Measurements from ENCODE around the gene C9orf50. TPM values are rescaled to one million over a fixed set of nuclear protein-coding genes. Genes with fewer than 3 reads are reported as not detected.
"Not testable (repeated sequence)": the region's sequence is repeated elsewhere in the genome, so short reads cannot be mapped to it uniquely, and the experiment has no call there.

Gene C9orf50
- total RNA-seq, 1 donor from 2014 or later = not detected

DNA sequence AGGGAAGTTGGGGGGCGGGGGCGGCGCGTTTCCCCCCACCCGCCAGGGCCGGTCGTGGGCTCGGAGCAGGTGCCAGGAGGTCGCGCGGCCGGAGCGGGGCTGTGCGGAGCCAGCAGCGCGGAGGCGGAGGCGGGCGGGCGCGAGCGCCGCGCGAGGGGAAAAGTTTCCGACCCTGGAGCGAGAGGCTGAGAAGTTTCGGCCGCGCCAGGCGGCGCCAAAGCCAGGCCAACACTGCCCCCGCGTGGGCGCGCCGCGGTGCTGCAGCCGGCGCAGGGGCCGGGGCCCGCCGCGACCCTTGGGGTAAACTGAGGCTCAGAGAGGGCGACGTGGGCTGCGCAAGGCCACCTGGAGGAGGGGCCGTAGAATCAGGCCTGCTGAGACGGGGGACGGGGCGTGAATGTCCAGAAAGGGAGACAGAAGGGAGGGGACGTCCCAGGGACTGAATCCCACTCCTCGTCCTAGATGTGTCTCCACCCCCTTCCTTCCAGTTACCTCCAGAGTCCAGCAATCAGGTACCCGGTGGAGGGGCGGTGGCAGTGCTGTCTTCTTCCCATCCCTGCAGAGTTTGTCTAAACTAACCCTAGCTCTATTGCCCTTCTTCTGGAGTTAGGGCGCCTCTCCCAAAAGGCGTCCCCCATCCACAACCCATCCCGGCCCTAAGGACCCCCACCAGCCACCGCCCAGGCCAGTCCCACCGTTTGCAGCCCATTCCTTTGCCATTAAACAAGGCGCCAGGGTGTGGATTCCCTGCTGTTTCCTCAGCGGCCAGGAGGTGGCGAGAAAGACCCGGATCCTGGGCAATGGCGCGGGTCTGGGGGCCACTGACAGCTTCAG, 10.2 kb downstream of the C9orf50 start:
- DNase-seq (ENCODE audit: low spot score) = peak; percentile 84

DNA sequence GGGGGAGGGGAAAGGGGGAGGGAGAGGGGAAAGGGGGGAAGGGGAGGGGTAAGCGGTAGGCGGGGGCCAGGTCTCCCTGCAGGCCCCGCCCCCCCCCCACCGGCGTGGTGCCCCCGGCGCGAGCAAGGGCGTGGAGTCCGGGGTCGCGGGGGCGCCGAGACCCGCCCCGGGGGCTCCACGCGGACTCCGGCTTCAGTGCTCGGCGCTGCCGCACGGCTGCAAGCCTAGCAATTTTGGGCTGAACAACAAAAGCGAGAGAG, 10.8 kb downstream of the C9orf50 start:
- DNase-seq (ENCODE audit: low spot score) = no peak

DNA sequence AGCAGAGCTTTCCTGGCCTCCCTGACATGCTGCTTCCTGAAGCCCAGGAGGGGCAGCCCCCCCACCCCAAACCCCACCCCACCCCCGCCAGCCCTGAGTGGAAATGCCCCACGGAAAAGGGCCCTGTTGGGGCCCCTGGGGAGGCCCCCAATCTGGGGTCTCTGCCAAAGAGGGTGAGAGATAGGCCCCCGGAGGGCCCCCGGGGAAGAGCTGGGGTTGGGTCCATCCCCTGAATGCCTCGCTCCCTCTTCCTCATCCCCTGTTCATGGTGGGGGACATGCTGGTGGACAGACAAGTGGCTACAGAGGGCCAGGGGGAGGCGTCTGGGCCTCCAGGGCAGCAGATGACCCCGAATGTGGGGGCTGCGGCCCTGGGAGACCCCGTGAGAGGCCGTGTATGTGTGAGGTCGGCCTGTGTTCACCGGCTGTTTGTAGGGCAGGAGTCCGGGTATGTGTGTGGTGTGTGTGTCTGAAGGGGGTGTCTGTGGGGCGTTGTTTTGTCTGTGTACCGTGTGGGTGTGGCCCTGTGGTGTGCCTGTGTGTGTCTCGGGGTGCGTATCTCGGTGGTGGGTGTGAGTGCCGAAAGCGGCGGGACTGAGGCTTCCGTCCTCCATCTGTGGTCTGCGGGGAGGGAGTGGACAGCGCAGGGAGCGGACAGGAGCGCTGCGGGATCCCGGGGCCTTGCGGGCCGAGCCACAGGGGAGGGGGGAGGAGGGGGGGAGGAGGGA, 11.3 kb downstream of the C9orf50 start:
- peak; percentile 78 for DNase-seq (ENCODE audit: low spot score)

DNA sequence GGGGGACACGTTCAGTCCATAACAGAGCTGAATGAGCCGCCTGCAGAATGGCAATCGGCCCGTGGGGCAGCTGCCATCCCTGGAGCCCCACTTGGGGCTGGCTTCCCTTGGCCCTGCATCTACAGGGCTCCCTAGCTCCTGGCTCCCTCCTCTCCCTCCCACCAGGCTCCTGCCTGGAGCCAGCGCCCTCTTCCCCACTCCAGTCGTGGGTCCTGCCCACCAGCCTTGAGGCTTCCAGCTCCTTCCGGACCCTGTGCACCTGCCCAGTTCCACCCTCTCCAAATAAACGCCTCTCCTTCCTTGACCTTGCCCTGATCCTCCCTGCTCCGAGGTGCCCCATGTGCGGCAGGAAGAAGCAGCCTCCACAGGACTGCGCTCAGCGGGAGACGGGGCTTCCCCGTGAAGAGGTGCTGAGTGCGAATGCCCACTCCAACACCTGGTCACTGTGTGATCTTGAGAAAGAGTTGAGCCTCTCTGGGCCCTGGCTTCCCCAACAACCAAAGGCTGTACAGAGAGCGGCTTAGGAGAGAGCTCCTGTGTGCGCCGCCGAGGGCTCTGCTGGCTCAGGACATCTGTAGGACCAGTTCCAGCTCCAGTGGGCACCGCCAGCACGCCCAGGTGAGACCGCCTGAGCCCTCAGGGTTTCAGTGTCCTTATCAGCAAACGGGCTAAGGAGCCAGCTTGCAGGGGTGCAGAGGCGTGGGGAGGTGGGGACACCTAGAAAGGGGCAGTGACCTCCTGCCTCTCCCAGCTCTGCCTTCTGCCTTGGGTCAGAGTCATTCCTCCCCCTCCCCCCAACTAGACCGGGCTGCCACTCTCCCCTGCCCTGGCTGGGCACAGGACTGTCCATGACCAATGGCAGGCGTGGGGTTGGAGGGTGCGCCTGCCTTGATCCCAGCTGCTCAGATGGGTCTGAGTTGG, 12.1 kb downstream of the C9orf50 start:
- no peak for DNase-seq (ENCODE audit: low spot score)

- DNase-seq (ENCODE audit: low spot score) = no peak
Observed at GRCh38 chr9:129607027-129607387, 13.9 kb downstream of the C9orf50 start.

DNA sequence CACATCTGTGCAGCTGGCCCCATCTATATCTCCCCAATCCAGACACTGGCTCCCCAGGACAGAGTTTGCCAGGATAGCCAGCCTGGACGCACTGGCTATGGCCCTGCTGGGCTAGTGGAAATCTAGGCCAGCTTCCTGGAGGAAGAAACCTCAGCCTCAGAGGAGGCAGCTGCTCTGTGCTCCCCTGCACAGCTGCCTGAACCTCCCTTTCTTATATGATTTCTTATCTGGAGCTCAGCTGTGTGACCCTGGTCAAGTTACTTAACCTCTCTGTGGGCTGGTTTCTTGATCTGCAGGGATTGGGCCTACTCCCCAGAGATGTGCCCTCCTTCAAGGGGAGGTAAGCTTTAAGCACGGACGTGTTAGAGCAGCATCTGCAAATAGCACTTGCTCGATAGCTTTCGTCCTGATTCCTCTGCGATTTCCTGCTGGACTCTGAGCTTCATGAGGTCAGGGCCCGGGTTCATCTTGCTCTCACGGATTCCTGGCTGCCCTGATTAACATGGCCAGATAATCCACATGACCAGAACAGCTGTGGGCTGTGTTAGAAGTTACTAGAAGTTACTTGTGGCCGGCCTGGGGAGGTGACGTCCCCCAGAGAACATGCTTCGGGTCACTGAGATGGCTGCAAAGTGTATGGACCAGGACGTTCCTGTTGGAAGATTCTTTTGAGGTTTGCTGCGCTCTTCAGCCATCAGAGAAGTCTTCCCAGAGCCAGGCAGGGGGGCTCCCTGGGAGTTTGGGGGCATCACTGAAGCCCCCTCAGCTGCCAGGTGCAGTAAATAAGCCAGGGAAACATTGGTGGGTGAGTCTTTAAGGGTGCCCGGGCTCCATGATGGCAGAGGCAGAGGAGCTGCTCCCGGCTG, 14.5 kb downstream of the C9orf50 start:
- DNase-seq (ENCODE audit: low spot score) = no peak

DNA sequence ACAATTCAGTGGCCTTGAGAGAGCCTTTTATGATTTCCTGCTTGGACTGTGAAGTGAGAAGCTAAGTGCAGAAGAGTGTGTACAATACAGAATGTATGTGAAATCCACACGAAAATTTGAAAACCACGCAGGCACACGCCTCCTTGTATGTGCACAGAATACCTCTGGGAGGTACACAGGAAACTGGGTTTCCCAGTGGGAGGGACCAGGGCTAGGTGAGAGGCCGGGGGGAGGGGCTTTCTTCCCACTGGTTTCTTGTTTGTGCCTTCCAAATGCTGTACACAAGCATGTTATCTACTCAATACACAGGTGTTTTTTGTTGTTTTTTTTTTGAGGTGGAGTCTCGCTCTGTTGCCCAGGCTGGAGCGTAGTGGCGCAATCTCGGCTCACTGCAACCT, 16.1 kb downstream of the C9orf50 start:
- no peak for DNase-seq (ENCODE audit: low spot score)

DNA sequence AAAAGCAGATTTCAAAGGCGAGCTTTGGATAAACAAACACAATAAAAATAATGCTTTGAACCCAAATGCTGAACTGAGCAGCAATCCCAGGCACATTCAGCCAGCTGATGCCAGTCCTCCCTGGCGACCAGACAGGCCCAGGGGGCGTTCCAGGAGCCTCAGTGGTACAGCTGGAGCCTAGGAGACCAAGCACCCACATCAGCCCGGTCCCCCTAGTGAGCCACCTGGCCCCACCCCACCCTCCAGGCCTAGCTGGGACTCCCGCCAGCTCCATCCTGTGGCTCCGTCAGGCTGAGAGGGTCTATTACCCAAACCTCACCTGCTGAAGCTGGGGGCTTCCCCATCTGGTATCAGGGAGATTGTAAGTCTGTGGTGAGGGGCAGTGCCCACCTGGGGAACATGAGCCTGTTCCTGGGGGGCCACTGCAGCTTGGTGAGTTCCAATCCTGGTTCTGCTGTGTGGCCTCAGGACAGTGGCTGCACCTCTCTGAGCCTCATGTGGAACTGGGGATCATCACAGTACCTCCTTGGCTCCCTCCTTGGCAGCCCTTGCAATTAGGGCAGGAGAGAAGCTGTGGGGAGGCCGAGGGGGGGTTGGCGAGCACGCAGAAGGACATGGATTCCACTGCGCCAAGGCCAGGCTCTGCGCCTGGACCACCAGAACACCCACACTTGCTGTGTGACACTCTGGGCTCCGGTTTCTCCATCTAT, 16.7 kb downstream of the C9orf50 start:
- DNase-seq (ENCODE audit: low spot score) = no peak

- DNase-seq (ENCODE audit: low spot score) = no peak
Observed at GRCh38 chr9:129602598-129603415, 18.1 kb downstream of the C9orf50 start.

- DNase-seq (ENCODE audit: low spot score) = no peak
Observed at GRCh38 chr9:129601082-129601674, 19.7 kb downstream of the C9orf50 start.

GRCh38 chr9:129598089-129598596, 22.8 kb downstream of the C9orf50 start:
- DNase-seq (ENCODE audit: low spot score) = no peak

DNA sequence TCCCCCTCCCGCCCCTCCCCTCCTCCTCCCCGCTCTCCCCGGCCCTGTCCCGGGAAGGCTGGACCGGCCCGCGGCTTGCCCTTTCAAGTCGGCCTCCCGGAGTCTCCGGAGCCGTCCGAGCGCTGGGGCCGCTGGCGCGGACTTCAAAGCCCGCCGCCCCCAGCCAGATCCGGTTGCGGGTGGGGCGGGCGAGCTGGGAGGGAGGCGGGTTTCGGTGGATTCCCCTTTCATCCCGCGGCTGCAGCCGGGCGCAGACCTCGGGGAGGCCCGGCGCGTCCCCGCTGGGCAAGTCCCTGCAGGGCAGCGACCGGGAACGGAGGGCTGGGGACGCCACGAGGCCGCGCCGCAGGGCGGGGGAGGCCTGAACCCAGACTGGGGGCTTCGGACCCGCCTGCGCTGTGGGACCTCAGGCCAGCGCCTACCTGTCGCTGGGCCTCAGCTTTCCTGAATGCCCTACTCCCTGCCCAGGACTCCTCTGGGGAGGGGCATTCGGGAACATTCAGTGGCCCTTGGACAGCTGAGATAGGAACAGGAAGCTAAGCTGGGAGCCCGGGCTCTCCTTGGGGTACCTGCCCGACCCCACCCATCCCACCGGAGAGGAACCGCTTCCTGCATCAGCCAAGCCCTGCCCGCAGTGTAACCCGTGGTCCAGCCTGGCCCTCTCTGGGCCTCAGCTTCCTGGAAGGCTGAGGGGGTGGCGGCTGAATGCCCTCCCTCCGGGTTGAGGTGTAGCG, 23.4 kb downstream of the C9orf50 start:
- DNase-seq (ENCODE audit: low spot score) = peak; percentile 82

GRCh38 chr9:129596541-129597331, 24.2 kb downstream of the C9orf50 start:
- peak; percentile 83 for DNase-seq (ENCODE audit: low spot score)

GRCh38 chr9:129595903-129596540, 24.9 kb downstream of the C9orf50 start:
- no peak for DNase-seq (ENCODE audit: low spot score)

GRCh38 chr9:129595311-129595741, 25.6 kb downstream of the C9orf50 start:
- DNase-seq (ENCODE audit: low spot score) = no peak

GRCh38 chr9:129594632-129595031, 26.3 kb downstream of the C9orf50 start:
- DNase-seq (ENCODE audit: low spot score) = no peak

GRCh38 chr9:129592790-129593189, 28.1 kb downstream of the C9orf50 start:
- not testable (repeated sequence) for DNase-seq (ENCODE audit: low spot score)
